NCI-H2196 treated with DMSO at 0.1 percent for 48 hours (cell line): Measurements from ENCODE around the gene PIAS1.
"Not testable (repeated sequence)": the region's sequence is repeated elsewhere in the genome, so short reads cannot be mapped to it uniquely, and the experiment has no call there.

Experiments used
- DNase-seq: peaks from one replicate; lab custom pipeline; 2025; ENCODE audit not compliant: unreplicated experiment; lab: John Stamatoyannopoulos, UW

The PIAS1 gene

GRCh38 chr15:68230157-68231100 lies 176.3 kb downstream of the PIAS1 start:
- no peak for DNase-seq

GRCh38 chr15:68231102-68231818 lies 177.1 kb downstream of the PIAS1 start:
- DNase-seq, result no peak

- no peak for DNase-seq
These were observed 178.3 kb downstream of the PIAS1 start for GRCh38 chr15:68232449-68232848.

GRCh38 chr15:68232937-68233336 lies 178.8 kb downstream of the PIAS1 start:
- no peak for DNase-seq

- DNase-seq, result no peak
These were observed 179.9 kb downstream of the PIAS1 start for GRCh38 chr15:68234060-68234459.

- DNase-seq, result not testable (repeated sequence)
These were observed 180.4 kb downstream of the PIAS1 start for GRCh38 chr15:68234520-68234919.

- DNase-seq, result no peak
These were observed 180.9 kb downstream of the PIAS1 start for GRCh38 chr15:68235022-68235421.

GRCh38 chr15:68239025-68239424 lies 184.9 kb downstream of the PIAS1 start:
- no peak for DNase-seq

- DNase-seq, result no peak
These were observed 187.2 kb downstream of the PIAS1 start for GRCh38 chr15:68241088-68241935.
